Activated CD8-positive, alpha-beta T cell treated with anti-CD3 and anti-CD28 coated beads for 36 hours (primary cell): ENCODE results near the gene GABBR2. TPM values are rescaled to one million over a fixed set of nuclear protein-coding genes. Genes with fewer than 3 reads are reported as not detected.

Experiments
- ATAC-seq: fragments of 200-7000 bp; cut with Tn5 transposase; one replicate; pipeline ENCODE4 v1.10.0; 2021; ENCODE audit warnings: mild to moderate bottlenecking, moderate library complexity
- CTCF ChIA-PET: fragments of 350-600 bp; sonication (Branson Sonifier 250); formaldehyde crosslinking; loops from one replicate; lab custom pipeline; 2021; ENCODE audit warnings: antibody characterized with exemption; lab: Charles Lee
- POLR2A ChIA-PET: fragments of 350-600 bp; sonication (Branson Sonifier 250); formaldehyde crosslinking; loops from one replicate; lab custom pipeline; 2021; ENCODE audit warnings: antibody characterized with exemption; lab: Charles Lee
- DNase-seq: peaks from one replicate; pipeline ENCODE4 v3.0.0-alpha.2; 2020
- H3K27ac Mint-ChIP-seq: one replicate; pipeline ENCODE4 v1.8.0; 2021; ENCODE audit warnings: mild to moderate bottlenecking, mixed read lengths
- H3K27me3 Mint-ChIP-seq: one replicate; pipeline ENCODE4 v1.8.0; 2021; ENCODE audit warnings: mixed read lengths
- H3K36me3 Mint-ChIP-seq: one replicate; pipeline ENCODE4 v1.8.0; 2021; ENCODE audit warnings: low read depth, mixed read lengths
- H3K4me1 Mint-ChIP-seq: one replicate; pipeline ENCODE4 v1.8.0; 2021; ENCODE audit warnings: low read depth, mixed read lengths
- H3K4me3 Mint-ChIP-seq: one replicate; pipeline ENCODE4 v1.8.0; 2021; ENCODE audit warnings: mild to moderate bottlenecking, moderate library complexity, mixed read lengths
- H3K9me3 Mint-ChIP-seq: one replicate; pipeline ENCODE4 v1.8.0; 2021; ENCODE audit warnings: mixed read lengths
- CTCF ChIP-seq: fragments of 200-600 bp; IDR thresholded peaks from one replicate; pipeline ENCODE4 v1.8.0; 2022; ENCODE audit warnings: antibody characterized with exemption, mild to moderate bottlenecking
- intact Hi-C: fragments of 100-400 bp; cut with micrococcal nuclease; formaldehyde crosslinking; loops from one replicate; pipeline ENCODE4 v1.10.0; 2022
- total RNA-seq, 2 experiments: library from RNA; stranded (reverse); gene quantifications; one replicate each; pipeline ENCODE4 v1.2.3, GENCODE V29; 2021

Gene GABBR2
- total RNA-seq: not detected

- H3K27me3 Mint-ChIP-seq: peaks cover 59% of the 10 kb centered on the region
- ChIA-PET CTCF (no interaction called here), POLR2A (no interaction called here)
- H3K4me3 Mint-ChIP-seq: no peak within 1 kb of the TSS
- intact Hi-C loops: no loop called here
- TF ChIP-seq CTCF: no peak
- ATAC-seq: no peak
- no peak within 1 kb of the TSS for H3K27ac Mint-ChIP-seq
- DNase-seq: no peak
- H3K36me3 Mint-ChIP-seq: no peaks in the 10 kb centered on the region
- H3K9me3 Mint-ChIP-seq: no peaks in the 10 kb centered on the region
- peaks cover 2% of the 10 kb centered on the region for H3K4me1 Mint-ChIP-seq
Measured at GRCh38 chr9:98708933-98709911, at the start of gene GABBR2. TSS of gene GABBR2 (minus strand) at chr9:98708935. CDS start at chr9:98708737, 198 bp downstream.

GRCh38 chr9:98755006-98755618 is 46.4 kb upstream of the GABBR2 start:
- Mint-ChIP-seq H3K9me3 (no peaks in the 10 kb centered on the region), H3K36me3 (peaks cover 49% of the 10 kb centered on the region), H3K27me3 (no peaks in the 10 kb centered on the region), H3K4me3 (no peak overlapping the region), H3K4me1 (no peaks in the 10 kb centered on the region), H3K27ac (no peak overlapping the region)
- CTCF ChIA-PET: no interaction called here
- no peak for ATAC-seq
- DNase-seq: no peak
- intact Hi-C loops: no loop called here
- POLR2A ChIA-PET: no interaction called here
- TF ChIP-seq CTCF: no peak

DNA sequence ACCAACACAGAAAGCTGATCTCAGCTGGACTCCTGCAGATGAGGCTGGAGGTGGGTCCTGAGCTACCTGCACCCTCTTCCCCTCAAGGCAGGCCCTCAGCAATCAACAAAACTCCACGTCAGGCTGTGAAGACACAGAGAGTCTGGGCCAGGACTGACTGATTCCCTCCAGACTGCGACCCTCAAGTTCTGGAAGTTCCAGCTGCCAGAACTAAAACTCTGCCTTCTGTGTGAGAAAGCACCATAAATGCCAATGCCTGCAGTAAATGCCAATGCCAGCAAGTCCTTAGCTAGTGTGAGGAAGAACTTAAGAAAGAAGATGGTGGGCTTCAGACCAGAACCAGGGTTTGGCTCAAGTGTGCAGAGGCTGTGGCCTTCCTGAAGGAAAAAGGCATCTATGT is 42.5 kb upstream of the GABBR2 start:
- no peak for ATAC-seq
- no peak overlapping the region for H3K27ac Mint-ChIP-seq
- no peaks in the 10 kb centered on the region for H3K9me3 Mint-ChIP-seq
- CTCF ChIA-PET: no interaction called here
- H3K4me3 Mint-ChIP-seq: no peak overlapping the region
- H3K27me3 Mint-ChIP-seq: no peaks in the 10 kb centered on the region
- intact Hi-C loops: no loop called here
- POLR2A ChIA-PET: no interaction called here
- no peaks in the 10 kb centered on the region for H3K4me1 Mint-ChIP-seq
- TF ChIP-seq CTCF: no peak
- H3K36me3 Mint-ChIP-seq: peaks cover 42% of the 10 kb centered on the region
- DNase-seq: no peak

GRCh38 chr9:98750364-98751060 is 41.8 kb upstream of the GABBR2 start:
- no peak for TF ChIP-seq CTCF
- no peaks in the 10 kb centered on the region for H3K9me3 Mint-ChIP-seq
- no peak overlapping the region for H3K27ac Mint-ChIP-seq
- H3K4me3 Mint-ChIP-seq: no peak overlapping the region
- no peak for ATAC-seq
- DNase-seq: no peak
- no peaks in the 10 kb centered on the region for H3K4me1 Mint-ChIP-seq
- ChIA-PET CTCF (interaction anchor here (1.8 kb wide), 1 partner anchor 25 kb away, joined by 10 read pairs; no protein-coding TSS in a partner anchor), POLR2A (no interaction called here)
- peaks cover 41% of the 10 kb centered on the region for H3K36me3 Mint-ChIP-seq
- no peaks in the 10 kb centered on the region for H3K27me3 Mint-ChIP-seq
- intact Hi-C loops: no loop called here
